HEK293 (cell line): ENCODE measurements around the gene PELI3.

Experiments used
- CTCF ChIA-PET: fragments of 350-600 bp; formaldehyde crosslinking; extraction: SDS; loops from one replicate; lab custom pipeline; 2021; ENCODE audit warnings: antibody characterized with exemption; lab: Yijun Ruan, JAX
- POLR2A ChIA-PET: fragments of 300-600 bp; formaldehyde crosslinking; extraction: SDS; loops from one replicate; lab custom pipeline; 2020; ENCODE audit warnings: antibody characterized with exemption, inconsistent platforms; lab: Yijun Ruan, JAX
- H3K27ac ChIP-seq: fragments of 200-500 bp; sonication (Bioruptor generic); 2 replicates; pipeline ENCODE4 v1.5.1; 2014; ENCODE audit warnings: low read depth, low read length, control low read depth, inconsistent platforms; ENCODE audit errors: extremely low read depth
- H3K36me3 ChIP-seq, 2 experiments: fragments of 200-500 bp in 1 of 2; sonication (Bioruptor generic) in 1 of 2; 1 replicate in 1 of 2; 2 replicates in 1 of 2; pipeline ENCODE4 v1.5.1; 2014 to 2017; ENCODE audit warnings: inconsistent platforms in 2 of 2, low read length in 2 of 2; ENCODE audit not compliant: control insufficient read depth in 2 of 2, insufficient read depth in 1 of 2
- H3K4me1 ChIP-seq: fragments of 200-500 bp; sonication (Bioruptor generic); 2 replicates; pipeline ENCODE4 v1.5.1; 2014; ENCODE audit warnings: mild to moderate bottlenecking, low read length, inconsistent platforms; ENCODE audit not compliant: control insufficient read depth, insufficient read depth
- H3K4me3 ChIP-seq: 2 replicates; pipeline ENCODE4 v1.5.1; 2011; ENCODE audit warnings: low read depth, mild to moderate bottlenecking, control low read depth, low read length, moderate library complexity
- H3K9me3 ChIP-seq: fragments of 200-500 bp; sonication (Bioruptor generic); 2 replicates; pipeline ENCODE4 v1.5.1; 2014; ENCODE audit warnings: low read depth, low read length, inconsistent platforms; ENCODE audit not compliant: control insufficient read depth, insufficient read depth
- EGR2 ChIP-seq: fragments of 450-650 bp; formaldehyde crosslinking; IDR thresholded peaks from 2 replicates; pipeline ENCODE4 v1.5.1; 2016; ENCODE audit warnings: low read depth, missing biosample characterization, missing genetic modification characterization
- GLIS1 ChIP-seq: fragments of 450-650 bp; formaldehyde crosslinking; IDR thresholded peaks from 2 replicates; pipeline ENCODE4 v1.5.1; 2016; ENCODE audit warnings: missing biosample characterization, missing genetic modification characterization
- GLIS2 ChIP-seq: fragments of 450-650 bp; formaldehyde crosslinking; IDR thresholded peaks from 2 replicates; pipeline ENCODE4 v1.5.1; 2016; ENCODE audit warnings: missing biosample characterization, missing genetic modification characterization
- HOXC10 ChIP-seq: sonication (generic); formaldehyde crosslinking; IDR thresholded peaks from 2 replicates; pipeline ENCODE4 v1.8.1; 2023; ENCODE audit warnings: mild to moderate bottlenecking, missing genetic modification reagents
- MZF1 ChIP-seq: fragments of 450-650 bp; formaldehyde crosslinking; IDR thresholded peaks from 2 replicates; pipeline ENCODE4 v1.5.1; 2017; ENCODE audit warnings: missing biosample characterization, missing genetic modification characterization, borderline replicate concordance
- OVOL3 ChIP-seq: fragments of 450-650 bp; formaldehyde crosslinking; IDR thresholded peaks from 2 replicates; pipeline ENCODE4 v1.5.1; 2016; ENCODE audit warnings: missing biosample characterization, missing genetic modification characterization
- SCRT1 ChIP-seq: fragments of 450-650 bp; formaldehyde crosslinking; IDR thresholded peaks from 2 replicates; pipeline ENCODE4 v1.5.1; 2016; ENCODE audit warnings: missing biosample characterization, missing genetic modification characterization, borderline replicate concordance
- SP2 ChIP-seq: fragments of 450-650 bp; formaldehyde crosslinking; IDR thresholded peaks from 2 replicates; pipeline ENCODE4 v1.5.1; 2016; ENCODE audit warnings: missing biosample characterization, missing genetic modification characterization
- ZFHX2 ChIP-seq: fragments of 450-650 bp; formaldehyde crosslinking; conservative IDR thresholded peaks from 2 replicates; pipeline ENCODE4 v1.5.1; 2016; ENCODE audit warnings: missing biosample characterization, missing genetic modification characterization
- ZFP3 ChIP-seq: fragments of 450-650 bp; formaldehyde crosslinking; IDR thresholded peaks from 2 replicates; pipeline ENCODE4 v1.5.1; 2016; ENCODE audit warnings: low read depth, missing biosample characterization, missing genetic modification characterization
- ZIC2 ChIP-seq: fragments of 450-650 bp; formaldehyde crosslinking; IDR thresholded peaks from 2 replicates; pipeline ENCODE4 v1.5.1; 2016; ENCODE audit warnings: missing biosample characterization, missing genetic modification characterization
- ZNF146 ChIP-seq: fragments of 450-650 bp; formaldehyde crosslinking; IDR thresholded peaks from 2 replicates; pipeline ENCODE4 v1.5.1; 2016; ENCODE audit warnings: missing biosample characterization, missing genetic modification characterization
- ZNF155 ChIP-seq: fragments of 450-650 bp; formaldehyde crosslinking; IDR thresholded peaks from 2 replicates; pipeline ENCODE4 v1.5.1; 2016; ENCODE audit warnings: missing biosample characterization, missing genetic modification characterization
- ZNF302 ChIP-seq: fragments of 450-650 bp; formaldehyde crosslinking; IDR thresholded peaks from 2 replicates; pipeline ENCODE4 v1.5.1; 2016; ENCODE audit warnings: missing biosample characterization, missing genetic modification characterization, low read depth
- ZNF394 ChIP-seq: fragments of 450-650 bp; formaldehyde crosslinking; IDR thresholded peaks from 2 replicates; pipeline ENCODE4 v1.5.1; 2016; ENCODE audit warnings: missing biosample characterization, missing genetic modification characterization, mild to moderate bottlenecking, moderate library complexity, borderline replicate concordance
- ZNF621 ChIP-seq: fragments of 450-650 bp; formaldehyde crosslinking; IDR thresholded peaks from 2 replicates; pipeline ENCODE4 v1.5.1; 2017; ENCODE audit warnings: missing biosample characterization, missing genetic modification characterization
- ZNF670 ChIP-seq: fragments of 450-650 bp; formaldehyde crosslinking; IDR thresholded peaks from 2 replicates; pipeline ENCODE4 v1.5.1; 2016; ENCODE audit warnings: missing biosample characterization, missing genetic modification characterization, low read depth
- ZNF747 ChIP-seq: fragments of 450-650 bp; formaldehyde crosslinking; IDR thresholded peaks from 2 replicates; pipeline ENCODE4 v1.5.1; 2016; ENCODE audit warnings: missing biosample characterization, missing genetic modification characterization
- TF ChIP-seq, protein P1 (sequence below): fragments of 450-650 bp; formaldehyde crosslinking; conservative IDR thresholded peaks from 2 replicates; pipeline ENCODE4 v1.5.1; 2016; ENCODE audit warnings: low read depth, missing biosample characterization, missing genetic modification characterization
- TF ChIP-seq, protein P2 (sequence below): fragments of 450-650 bp; formaldehyde crosslinking; IDR thresholded peaks from 2 replicates; pipeline ENCODE4 v1.5.1; 2016; ENCODE audit warnings: missing biosample characterization, missing genetic modification characterization
- TF ChIP-seq, protein P3 (sequence below): fragments of 450-650 bp; formaldehyde crosslinking; IDR thresholded peaks from 2 replicates; pipeline ENCODE4 v1.5.0; 2017; ENCODE audit warnings: missing biosample characterization, missing genetic modification characterization, borderline replicate concordance

PELI3 gene

DNA sequence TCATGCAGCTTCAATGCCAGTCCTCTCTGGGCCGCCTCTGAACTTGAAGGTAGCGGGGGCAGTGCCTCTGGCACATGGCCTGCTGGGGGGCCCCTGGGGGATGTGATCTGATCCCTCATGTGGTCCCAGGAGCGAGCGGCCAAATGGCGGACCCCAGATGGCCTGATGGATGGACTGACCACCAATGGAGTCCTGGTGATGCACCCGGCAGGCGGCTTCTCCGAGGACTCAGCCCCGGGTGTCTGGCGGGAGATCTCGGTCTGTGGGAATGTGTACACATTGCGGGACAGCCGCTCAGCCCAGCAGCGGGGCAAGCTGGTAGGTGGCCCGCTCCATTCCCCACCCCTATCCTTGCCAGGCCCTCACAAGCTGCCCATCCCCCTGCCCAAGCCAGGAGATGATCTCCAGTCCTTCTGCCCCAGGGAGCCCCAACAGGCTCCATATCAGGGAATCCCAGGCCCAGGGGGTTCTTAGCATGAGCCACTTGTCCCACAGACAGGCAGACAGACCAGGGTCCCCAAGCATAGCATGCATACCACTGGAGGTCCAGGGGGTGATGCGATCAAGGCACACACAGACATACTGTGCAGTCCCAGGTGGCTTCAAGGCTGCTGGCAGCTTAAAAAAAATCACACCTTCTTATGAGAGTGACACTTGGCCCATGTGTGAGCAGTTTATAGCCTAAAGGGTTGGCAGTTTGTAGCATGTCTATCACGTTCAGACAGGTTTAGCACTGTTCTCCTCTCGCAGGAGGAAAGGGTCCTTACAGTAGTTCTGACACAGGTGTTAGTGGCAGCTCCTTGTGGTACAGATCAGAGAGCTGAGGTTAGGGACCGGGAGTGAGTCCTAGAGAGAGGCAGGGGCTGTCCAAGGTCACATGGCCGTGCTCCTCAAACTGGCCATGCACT, 7.2 kb downstream of the PELI3 start:
- H3K36me3 ChIP-seq, result peaks cover 0 to 57% of the 10 kb centered on the region in 2 experiments; a peak in 2 of 3 replicates
- ChIA-PET CTCF (no interaction called here), POLR2A (interaction anchor here (0.7 to 1.2 kb wide), 3 partner anchors 10 to 52 kb away, joined by 3 to 5 read pairs (median 3); no protein-coding TSS in a partner anchor)
- peak; percentile 82 for TF ChIP-seq GLIS1
- no peak for TF ChIP-seq ZNF146 (tag by site-specific recombination)
- TF ChIP-seq ZNF155 (tag by site-specific recombination), result no peak
- TF ChIP-seq ZIC2 (tag by site-specific recombination), result peak; percentile 63
- no peak for TF ChIP-seq ZFP3 (tag by site-specific recombination)
- no peak overlapping the region for H3K4me3 ChIP-seq
- no peaks in the 10 kb centered on the region for H3K9me3 ChIP-seq
- H3K4me1 ChIP-seq, result no peaks in the 10 kb centered on the region
- no peak overlapping the region for H3K27ac ChIP-seq

DNA sequence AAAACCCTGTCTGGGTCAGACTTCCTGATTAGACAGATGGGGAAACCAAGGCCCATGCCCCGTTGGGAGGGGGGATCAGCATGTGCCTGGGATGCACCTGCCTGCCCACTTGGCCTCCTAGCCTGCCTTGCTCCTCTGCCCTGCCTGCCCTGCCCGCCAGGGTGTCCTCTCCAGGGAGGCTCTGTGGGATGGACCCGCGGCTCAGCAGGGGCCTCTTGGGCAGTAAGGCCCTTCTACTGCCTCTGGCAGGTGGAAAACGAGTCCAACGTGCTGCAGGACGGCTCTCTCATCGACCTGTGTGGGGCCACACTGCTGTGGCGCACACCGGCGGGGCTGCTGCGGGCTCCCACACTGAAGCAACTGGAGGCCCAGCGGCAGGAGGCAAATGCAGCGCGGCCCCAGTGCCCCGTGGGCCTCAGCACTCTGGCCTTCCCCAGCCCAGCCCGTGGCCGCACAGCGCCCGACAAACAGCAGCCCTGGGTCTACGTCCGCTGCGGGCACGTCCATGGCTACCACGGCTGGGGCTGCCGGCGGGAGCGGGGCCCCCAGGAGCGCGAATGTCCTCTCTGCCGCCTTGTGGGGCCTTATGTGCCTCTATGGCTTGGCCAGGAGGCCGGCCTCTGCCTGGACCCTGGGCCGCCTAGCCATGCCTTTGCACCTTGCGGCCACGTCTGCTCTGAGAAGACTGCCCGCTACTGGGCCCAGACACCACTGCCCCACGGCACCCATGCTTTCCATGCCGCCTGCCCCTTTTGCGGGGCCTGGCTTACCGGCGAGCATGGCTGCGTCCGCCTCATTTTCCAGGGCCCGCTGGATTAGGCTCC, 8.9 kb downstream of the PELI3 start:
- Histone ChIP-seq H3K9me3 (no peaks in the 10 kb centered on the region), H3K4me1 (no peaks in the 10 kb centered on the region), H3K4me3 (no peak overlapping the region), H3K27ac (no peak overlapping the region), H3K36me3 (peaks cover 0 to 45% of the 10 kb centered on the region in 2 experiments; a peak in 2 of 3 replicates)
- POLR2A ChIA-PET, result interaction anchor here (0.9 to 1.2 kb wide), 3 partner anchors 9 to 16 kb away, joined by 5 to 7 read pairs (median 5); partner anchors contain the start of gene PELI3
- TF ChIP-seq, protein P1, sequence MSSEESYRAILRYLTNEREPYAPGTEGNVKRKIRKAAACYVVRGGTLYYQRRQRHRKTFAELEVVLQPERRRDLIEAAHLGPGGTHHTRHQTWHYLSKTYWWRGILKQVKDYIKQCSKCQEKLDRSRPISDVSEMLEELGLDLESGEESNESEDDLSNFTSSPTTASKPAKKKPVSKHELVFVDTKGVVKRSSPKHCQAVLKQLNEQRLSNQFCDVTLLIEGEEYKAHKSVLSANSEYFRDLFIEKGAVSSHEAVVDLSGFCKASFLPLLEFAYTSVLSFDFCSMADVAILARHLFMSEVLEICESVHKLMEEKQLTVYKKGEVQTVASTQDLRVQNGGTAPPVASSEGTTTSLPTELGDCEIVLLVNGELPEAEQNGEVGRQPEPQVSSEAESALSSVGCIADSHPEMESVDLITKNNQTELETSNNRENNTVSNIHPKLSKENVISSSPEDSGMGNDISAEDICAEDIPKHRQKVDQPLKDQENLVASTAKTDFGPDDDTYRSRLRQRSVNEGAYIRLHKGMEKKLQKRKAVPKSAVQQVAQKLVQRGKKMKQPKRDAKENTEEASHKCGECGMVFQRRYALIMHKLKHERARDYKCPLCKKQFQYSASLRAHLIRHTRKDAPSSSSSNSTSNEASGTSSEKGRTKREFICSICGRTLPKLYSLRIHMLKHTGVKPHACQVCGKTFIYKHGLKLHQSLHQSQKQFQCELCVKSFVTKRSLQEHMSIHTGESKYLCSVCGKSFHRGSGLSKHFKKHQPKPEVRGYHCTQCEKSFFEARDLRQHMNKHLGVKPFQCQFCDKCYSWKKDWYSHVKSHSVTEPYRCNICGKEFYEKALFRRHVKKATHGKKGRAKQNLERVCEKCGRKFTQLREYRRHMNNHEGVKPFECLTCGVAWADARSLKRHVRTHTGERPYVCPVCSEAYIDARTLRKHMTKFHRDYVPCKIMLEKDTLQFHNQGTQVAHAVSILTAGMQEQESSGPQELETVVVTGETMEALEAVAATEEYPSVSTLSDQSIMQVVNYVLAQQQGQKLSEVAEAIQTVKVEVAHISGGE (tag by site-specific recombination), result no peak
- peak; percentile 32 for TF ChIP-seq GLIS1
- peak; percentile 57 for TF ChIP-seq ZIC2 (tag by site-specific recombination)
- TF ChIP-seq SCRT1, result no peak
- TF ChIP-seq ZNF670, result no peak
- TF ChIP-seq, protein P2, sequence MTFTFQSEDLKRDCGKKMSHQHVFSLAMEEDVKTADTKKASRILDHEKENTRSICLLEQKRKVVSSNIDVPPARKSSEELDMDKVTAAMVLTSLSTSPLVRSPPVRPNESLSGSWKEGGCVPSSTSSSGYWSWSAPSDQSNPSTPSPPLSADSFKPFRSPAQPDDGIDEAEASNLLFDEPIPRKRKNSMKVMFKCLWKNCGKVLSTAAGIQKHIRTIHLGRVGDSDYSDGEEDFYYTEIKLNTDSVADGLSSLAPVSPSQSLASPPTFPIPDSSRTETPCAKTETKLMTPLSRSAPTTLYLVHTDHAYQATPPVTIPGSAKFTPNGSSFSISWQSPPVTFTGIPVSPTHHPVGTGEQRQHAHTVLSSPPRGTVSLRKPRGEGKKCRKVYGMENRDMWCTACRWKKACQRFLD (tag by site-specific recombination), result no peak
- TF ChIP-seq ZNF621 (tag by site-specific recombination), result no peak
- TF ChIP-seq MZF1 (tag by site-specific recombination), result no peak
- no peak for TF ChIP-seq OVOL3 (tag by site-specific recombination)
- CTCF ChIA-PET, result no interaction called here

DNA sequence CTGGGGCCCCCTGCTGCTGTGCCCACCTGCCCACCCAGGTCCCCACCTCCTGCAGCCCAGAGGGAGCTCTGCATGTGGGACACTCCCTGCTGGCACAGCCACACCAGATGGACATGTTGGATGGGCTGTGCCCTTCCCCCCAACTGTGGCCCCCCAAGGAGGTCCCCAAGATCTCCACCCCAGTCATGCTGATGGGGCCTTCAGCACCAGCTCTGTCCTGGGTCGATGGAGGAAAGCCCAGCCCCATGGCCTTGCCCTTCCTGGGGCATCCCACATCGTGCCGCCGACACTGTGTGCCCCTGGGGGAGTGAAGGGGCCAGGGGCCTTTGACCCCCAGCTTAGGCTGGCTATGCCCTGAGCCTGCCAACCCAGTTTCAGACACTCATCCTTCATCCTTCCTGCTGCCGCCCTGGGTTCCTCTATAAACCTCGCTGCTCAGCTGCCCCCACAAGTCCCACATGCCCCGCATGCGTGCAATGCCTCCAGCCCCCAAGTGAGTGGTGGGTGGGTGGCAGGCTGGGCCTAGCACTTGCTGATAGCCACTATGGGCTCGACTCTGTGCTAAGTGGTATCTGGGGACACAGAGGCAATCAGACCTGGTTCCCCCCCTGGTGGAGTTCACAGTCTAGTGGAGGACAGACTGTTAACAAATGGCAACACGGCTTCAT, 9.6 kb downstream of the PELI3 start:
- Histone ChIP-seq H3K36me3 (peaks cover 0 to 38% of the 10 kb centered on the region in 2 experiments; a peak in 2 of 3 replicates), H3K4me1 (no peaks in the 10 kb centered on the region), H3K27ac (no peak overlapping the region), H3K4me3 (no peak overlapping the region), H3K9me3 (no peaks in the 10 kb centered on the region)
- POLR2A ChIA-PET, result interaction anchor here (0.9 kb wide), 1 partner anchor 10 kb away, joined by 7 read pairs; the partner anchor contains the start of gene PELI3
- CTCF ChIA-PET, result no interaction called here
- no peak for TF ChIP-seq HOXC10
- TF ChIP-seq, protein P3, sequence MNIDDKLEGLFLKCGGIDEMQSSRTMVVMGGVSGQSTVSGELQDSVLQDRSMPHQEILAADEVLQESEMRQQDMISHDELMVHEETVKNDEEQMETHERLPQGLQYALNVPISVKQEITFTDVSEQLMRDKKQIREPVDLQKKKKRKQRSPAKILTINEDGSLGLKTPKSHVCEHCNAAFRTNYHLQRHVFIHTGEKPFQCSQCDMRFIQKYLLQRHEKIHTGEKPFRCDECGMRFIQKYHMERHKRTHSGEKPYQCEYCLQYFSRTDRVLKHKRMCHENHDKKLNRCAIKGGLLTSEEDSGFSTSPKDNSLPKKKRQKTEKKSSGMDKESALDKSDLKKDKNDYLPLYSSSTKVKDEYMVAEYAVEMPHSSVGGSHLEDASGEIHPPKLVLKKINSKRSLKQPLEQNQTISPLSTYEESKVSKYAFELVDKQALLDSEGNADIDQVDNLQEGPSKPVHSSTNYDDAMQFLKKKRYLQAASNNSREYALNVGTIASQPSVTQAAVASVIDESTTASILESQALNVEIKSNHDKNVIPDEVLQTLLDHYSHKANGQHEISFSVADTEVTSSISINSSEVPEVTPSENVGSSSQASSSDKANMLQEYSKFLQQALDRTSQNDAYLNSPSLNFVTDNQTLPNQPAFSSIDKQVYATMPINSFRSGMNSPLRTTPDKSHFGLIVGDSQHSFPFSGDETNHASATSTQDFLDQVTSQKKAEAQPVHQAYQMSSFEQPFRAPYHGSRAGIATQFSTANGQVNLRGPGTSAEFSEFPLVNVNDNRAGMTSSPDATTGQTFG, result no peak
- peak; percentile 54 for TF ChIP-seq GLIS2 (tag by site-specific recombination)
- no peak for TF ChIP-seq ZNF747 (tag by site-specific recombination)
- peak; percentile 33; the same call in 1 of the 2 replicates for TF ChIP-seq ZFHX2
- no peak for TF ChIP-seq ZNF394 (tag by site-specific recombination)
- TF ChIP-seq ZNF302 (tag by site-specific recombination), result no peak
- peak; percentile 58; the same call in 1 of the 2 replicates for TF ChIP-seq EGR2
- TF ChIP-seq GLIS1, result peak; percentile 61
- no peak for TF ChIP-seq SP2 (tag by site-specific recombination)
- peak; percentile 69 for TF ChIP-seq ZIC2 (tag by site-specific recombination)
